ENCODE measurements around the gene ZNF497. TPM values are rescaled to one million over a fixed set of nuclear protein-coding genes. Genes with fewer than 3 reads are reported as not detected.

Gene ZNF497
- total and polyA plus RNA-seq, 2 of the 8 experiments (the other 6 are each of a cell fraction or from before 2014, with no cell fraction given): 0.93 to 1.4 TPM

GRCh38 chr19:58356766-58357480 is 5.6 kb downstream of the ZNF497 start:
- no peaks in the 10 kb centered on the region for H3K79me2 ChIP-seq (ENCODE audit: control insufficient read depth in 1 of 2, insufficient read depth in 2 of 2, low read length in 2 of 2)
- no peak overlapping the region for H3K4ac ChIP-seq (replicated peaks; ENCODE audit: insufficient read length, low read depth, low read length)
- H3K14ac ChIP-seq (ENCODE audit: insufficient read length): no peak overlapping the region
- H2BK120ac ChIP-seq (replicated peaks; ENCODE audit: low read depth, low read length): no peak overlapping the region
- ChIA-PET CTCF (ENCODE audit: partially characterized antibody) (interaction anchor here (0.8 to 2.7 kb wide), 6 partner anchors 10 to 136 kb away, joined by 3 to 11 read pairs (median 4); no protein-coding TSS in a partner anchor), POLR2A (ENCODE audit: partially characterized antibody) (interaction anchor here (1.1 to 2.8 kb wide), 10 partner anchors 8 to 162 kb away, joined by 3 to 14 read pairs (median 4); partner anchors contain the start of gene ZBTB45)
- FAIRE-seq (no peak), DNase-seq (ENCODE audit: low read depth in 1 of 2, low spot score in 2 of 2) (no peak)
- H3K9me3 ChIP-seq (ENCODE audit: insufficient read depth in 2 of 2, low read depth in 1 of 2, low read length in 1 of 2): no peaks in the 10 kb centered on the region
- TF ChIP-seq CTBP2 (IDR thresholded peaks at IDR 0.05; ENCODE audit: borderline replicate concordance, insufficient read depth, insufficient read length, low read length) (no peak), RFX5 (IDR thresholded peaks at IDR 0.05; ENCODE audit: borderline replicate concordance, low read depth, low read length) (no peak), EZH2 (IDR thresholded peaks at IDR 0.05; ENCODE audit: low read depth, low read length, severe bottlenecking) (no peak), ATF2 (IDR thresholded peaks at IDR 0.05; ENCODE audit: low read length) (no peak), PHF8 (conservative IDR thresholded peaks at IDR 0.05; ENCODE audit: low read depth, low read length) (no peak)
- no peak overlapping the region for H3K9ac ChIP-seq (replicated peaks in 1 of 4; ENCODE audit: extremely low read depth in 1 of 4, low read depth in 3 of 4, low read length in 3 of 4)
- H3K18ac ChIP-seq (ENCODE audit: extremely low read depth, low read length): no peak overlapping the region
- no peak overlapping the region for H3K4me2 ChIP-seq (ENCODE audit: insufficient read depth in 1 of 2, low read depth in 2 of 2, low read length in 2 of 2)
- no peaks in the 10 kb centered on the region for H3K79me1 ChIP-seq (ENCODE audit: low read depth, low read length)
- no peak overlapping the region for H4K5ac ChIP-seq (ENCODE audit: insufficient read length, low read depth, low read length)
- H3K27me3 ChIP-seq (replicated peaks in 1 of 4; ENCODE audit: control insufficient read depth in 3 of 4, extremely low read depth in 1 of 4, insufficient read depth in 3 of 4, low read length in 3 of 4): no peaks in the 10 kb centered on the region
- H2BK20ac ChIP-seq (ENCODE audit: low read length): no peak overlapping the region
- peaks cover 2% of the 10 kb centered on the region for H3K23me2 ChIP-seq (ENCODE audit: low read depth, low read length)
- H3K4me3 ChIP-seq (ENCODE audit: extremely low read depth in 1 of 4, insufficient read depth in 2 of 4, low read depth in 3 of 4, low read length in 4 of 4): no peak overlapping the region
- no peak overlapping the region for H2BK12ac ChIP-seq (ENCODE audit: low read depth, low read length)
- WGBS, 2 experiments (ENCODE audit: extremely low coverage in 1 of 2, insufficient coverage in 1 of 2, insufficient read length in 1 of 2, insufficient replicate concordance in 2 of 2, low coverage in 1 of 2, low lambda C conversion rate in 2 of 2, missing lambda C conversion rate in 1 of 2): 95% methylated on average over 70 of the region's 75 CpGs; no CpG with 5 or more reads in 1 of the 2 experiments
- H2BK5ac ChIP-seq (ENCODE audit: low read depth, low read length): no peak overlapping the region
- H3K27ac ChIP-seq (ENCODE audit: low read depth, low read length): no peak overlapping the region
- H4K91ac ChIP-seq (replicated peaks; ENCODE audit: insufficient read length, low read length): no peak overlapping the region
- H3K56ac ChIP-seq (replicated peaks; ENCODE audit: insufficient read length, low read depth, low read length): no peak overlapping the region
- H2AFZ ChIP-seq (ENCODE audit: low read length): no peak overlapping the region
- no peak overlapping the region for H2AK5ac ChIP-seq (ENCODE audit: low read depth, low read length)
- H4K20me1 ChIP-seq (replicated peaks in 1 of 2; ENCODE audit: control insufficient read depth in 1 of 2, insufficient read depth in 2 of 2, low read length in 2 of 2): peaks cover 0 to 3% of the 10 kb centered on the region in 2 experiments
- peak overlapping the region; percentile 28; the same call in 1 of the 2 replicates for H4K8ac ChIP-seq (ENCODE audit: extremely low read depth, insufficient read depth, low read length)
- H2BK15ac ChIP-seq (ENCODE audit: low read length): no peak overlapping the region
- no peaks in the 10 kb centered on the region for H3K36me3 ChIP-seq (ENCODE audit: control insufficient read depth in 2 of 4, insufficient read depth in 4 of 4, low read length in 3 of 4)
- H3K4me1 ChIP-seq (replicated peaks in 1 of 4; ENCODE audit: control insufficient read depth in 3 of 4, insufficient read depth in 4 of 4, low read length in 3 of 4): peaks cover 0 to 6% (median 4%) of the 10 kb centered on the region in 4 experiments; a peak in 4 of 7 replicates
- H3K23ac ChIP-seq (ENCODE audit: insufficient read length): no peak overlapping the region

Data from H1 (cell line).